HUES48 (cell line): Measurements from ENCODE around the gene SOS2.

ENCODE experiments used
- H3K27ac ChIP-seq: one replicate; pipeline ENCODE4 v1.7.0; 2013; ENCODE audit warnings: low read depth, low read length, inconsistent platforms
- H3K27me3 ChIP-seq: 2 replicates; pipeline ENCODE4 v1.6.1; 2013; ENCODE audit warnings: mild to moderate bottlenecking, low read length; ENCODE audit not compliant: control insufficient read depth, insufficient read depth
- H3K36me3 ChIP-seq: 2 replicates; pipeline ENCODE4 v1.6.1; 2013; ENCODE audit warnings: low read length; ENCODE audit not compliant: control insufficient read depth, insufficient read depth
- H3K4me1 ChIP-seq: 2 replicates; pipeline ENCODE4 v1.6.1; 2013; ENCODE audit warnings: mild to moderate bottlenecking, low read length; ENCODE audit not compliant: control insufficient read depth, insufficient read depth
- H3K4me3 ChIP-seq: 2 replicates; pipeline ENCODE4 v1.5.1; 2013; ENCODE audit warnings: mild to moderate bottlenecking, low read depth, low read length
- H3K9ac ChIP-seq: 2 replicates; pipeline ENCODE4 v1.6.1; 2013; ENCODE audit warnings: mild to moderate bottlenecking, low read depth, low read length, moderate library complexity
- H3K9me3 ChIP-seq: 2 replicates; pipeline ENCODE4 v1.6.1; 2013; ENCODE audit warnings: low read length; ENCODE audit not compliant: control insufficient read depth, insufficient read depth

The SOS2 gene

DNA sequence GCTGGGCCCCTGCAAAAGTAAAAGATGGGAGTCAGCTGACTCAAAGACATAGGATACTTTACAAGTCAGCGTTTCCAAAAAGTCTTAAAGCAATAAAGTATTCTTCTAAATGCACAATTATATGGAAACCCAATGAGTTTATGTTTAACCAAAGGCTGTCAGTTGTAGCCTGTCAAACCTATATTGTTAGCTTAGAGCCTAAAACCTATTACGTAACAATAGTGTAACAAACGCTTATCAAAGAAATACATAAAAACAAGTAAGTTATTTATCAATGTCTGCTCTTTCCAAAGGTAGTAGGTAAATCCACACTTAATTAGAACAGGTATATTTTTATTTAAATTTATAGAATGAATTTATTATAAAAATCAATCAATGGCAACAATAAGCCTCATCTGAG, 15.9 kb upstream of the SOS2 start:
- Histone ChIP-seq H3K9ac (no peak overlapping the region), H3K4me3 (no peak overlapping the region), H3K4me1 (no peaks in the 10 kb centered on the region), H3K9me3 (no peaks in the 10 kb centered on the region), H3K36me3 (peaks cover 34% of the 10 kb centered on the region), H3K27ac (no peak overlapping the region), H3K27me3 (no peaks in the 10 kb centered on the region)

DNA sequence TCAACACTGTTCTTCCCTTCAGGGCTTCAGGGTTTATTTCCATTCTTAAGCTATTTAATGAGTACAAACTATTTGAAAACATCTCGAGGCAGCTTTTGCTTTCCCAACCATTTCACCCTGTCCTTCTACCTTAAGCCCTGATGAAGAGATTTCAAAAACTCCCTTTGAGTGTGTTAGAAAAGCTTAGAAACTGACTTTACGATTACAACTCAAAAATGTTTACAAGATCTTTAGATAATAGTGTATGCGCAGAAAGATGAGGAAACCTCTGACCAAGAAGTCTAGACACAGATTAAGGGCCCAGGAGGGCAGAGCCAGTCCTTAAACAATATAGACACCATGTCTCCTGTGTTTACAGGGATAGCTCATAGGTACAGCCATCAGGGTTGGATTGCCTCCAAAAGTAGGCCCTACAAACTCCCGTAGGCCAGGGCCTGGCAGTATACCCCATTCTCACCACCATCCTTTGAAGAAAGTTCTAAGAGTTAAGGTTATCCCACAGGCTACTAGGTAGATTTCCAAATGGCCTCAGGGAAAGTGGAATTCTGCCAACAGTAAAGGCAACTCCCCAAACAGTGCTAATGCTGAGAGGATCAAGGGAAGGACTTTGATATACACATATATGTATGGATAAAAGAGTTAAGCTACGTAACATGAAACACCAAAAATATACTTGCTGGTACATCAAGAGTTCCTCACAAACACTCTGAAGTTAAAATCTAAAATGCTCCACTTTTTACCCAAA, 11.4 kb upstream of the SOS2 start:
- Histone ChIP-seq H3K27ac (no peak overlapping the region), H3K9me3 (no peaks in the 10 kb centered on the region)

DNA sequence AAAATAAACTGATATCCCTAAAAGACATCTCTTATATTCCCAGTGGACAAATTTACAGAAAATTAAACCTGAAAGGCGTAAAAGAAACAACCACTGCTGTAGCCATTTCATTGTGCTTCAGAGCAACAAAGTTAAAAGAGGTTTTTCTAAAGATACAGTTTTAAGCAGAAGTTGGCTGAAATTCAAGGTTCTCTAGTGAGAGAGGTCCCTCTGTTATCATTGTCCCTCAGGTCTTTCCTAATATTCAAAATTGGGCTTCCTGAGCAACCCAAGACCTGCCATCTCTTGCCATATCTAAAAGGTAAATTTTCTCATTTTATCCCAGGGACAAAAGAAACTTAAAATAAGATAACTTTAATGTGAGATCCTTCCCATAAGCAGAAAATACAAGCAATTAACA, 10.7 kb upstream of the SOS2 start:
- Histone ChIP-seq H3K27me3 (no peaks in the 10 kb centered on the region), H3K9ac (no peak overlapping the region), H3K4me3 (no peak overlapping the region), H3K4me1 (no peaks in the 10 kb centered on the region), H3K27ac (no peak overlapping the region), H3K9me3 (no peaks in the 10 kb centered on the region), H3K36me3 (peaks cover 20% of the 10 kb centered on the region)

More for the DNA sequence above, 11.4 kb upstream of the SOS2 start:
- Histone ChIP-seq H3K4me1 (no peaks in the 10 kb centered on the region), H3K27me3 (no peaks in the 10 kb centered on the region), H3K36me3 (peaks cover 24% of the 10 kb centered on the region), H3K9ac (no peak overlapping the region), H3K4me3 (no peak overlapping the region)

DNA sequence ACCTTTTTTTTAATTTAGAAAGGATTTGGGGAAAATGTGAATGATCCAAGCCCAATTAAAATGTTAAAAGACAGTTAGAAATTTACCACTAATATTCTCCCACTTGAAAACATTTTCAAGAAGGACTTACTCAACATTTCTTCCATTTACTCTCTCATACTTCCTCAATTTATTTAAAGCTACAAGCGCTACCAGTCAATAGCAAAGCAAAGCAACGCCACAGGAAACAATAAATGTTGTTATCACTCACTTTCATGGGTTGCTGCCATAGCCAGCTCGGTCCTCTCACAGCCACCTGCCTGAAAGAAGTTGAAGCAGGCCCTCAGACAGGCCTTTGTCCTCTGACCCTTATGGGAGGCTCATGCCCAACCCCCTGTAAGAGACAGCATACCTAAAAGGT, 6.0 kb upstream of the SOS2 start:
- Histone ChIP-seq H3K9me3 (no peaks in the 10 kb centered on the region), H3K27ac (no peak overlapping the region), H3K9ac (no peak overlapping the region), H3K4me3 (no peak overlapping the region), H3K27me3 (no peaks in the 10 kb centered on the region), H3K4me1 (no peaks in the 10 kb centered on the region), H3K36me3 (no peaks in the 10 kb centered on the region)

DNA sequence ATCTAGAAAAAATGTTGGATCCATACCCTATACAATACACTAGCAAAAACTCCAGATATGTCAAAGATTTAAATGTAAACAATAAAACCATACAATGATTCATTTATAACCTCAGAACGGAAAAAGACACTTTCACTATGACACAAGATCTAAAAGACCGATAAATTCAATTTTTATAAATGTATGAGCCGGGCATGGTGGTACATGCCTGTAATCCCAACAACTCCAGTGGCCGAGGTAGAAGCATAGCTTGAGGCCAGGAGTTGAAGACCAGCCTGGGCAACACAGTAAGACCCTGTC, 2.5 kb upstream of the SOS2 start:
- Histone ChIP-seq H3K9ac (no peak overlapping the region), H3K27me3 (no peaks in the 10 kb centered on the region), H3K36me3 (no peaks in the 10 kb centered on the region), H3K9me3 (no peaks in the 10 kb centered on the region), H3K27ac (no peak overlapping the region), H3K4me1 (peaks cover 9% of the 10 kb centered on the region; the same call in 1 of the 2 replicates), H3K4me3 (no peak overlapping the region)

DNA sequence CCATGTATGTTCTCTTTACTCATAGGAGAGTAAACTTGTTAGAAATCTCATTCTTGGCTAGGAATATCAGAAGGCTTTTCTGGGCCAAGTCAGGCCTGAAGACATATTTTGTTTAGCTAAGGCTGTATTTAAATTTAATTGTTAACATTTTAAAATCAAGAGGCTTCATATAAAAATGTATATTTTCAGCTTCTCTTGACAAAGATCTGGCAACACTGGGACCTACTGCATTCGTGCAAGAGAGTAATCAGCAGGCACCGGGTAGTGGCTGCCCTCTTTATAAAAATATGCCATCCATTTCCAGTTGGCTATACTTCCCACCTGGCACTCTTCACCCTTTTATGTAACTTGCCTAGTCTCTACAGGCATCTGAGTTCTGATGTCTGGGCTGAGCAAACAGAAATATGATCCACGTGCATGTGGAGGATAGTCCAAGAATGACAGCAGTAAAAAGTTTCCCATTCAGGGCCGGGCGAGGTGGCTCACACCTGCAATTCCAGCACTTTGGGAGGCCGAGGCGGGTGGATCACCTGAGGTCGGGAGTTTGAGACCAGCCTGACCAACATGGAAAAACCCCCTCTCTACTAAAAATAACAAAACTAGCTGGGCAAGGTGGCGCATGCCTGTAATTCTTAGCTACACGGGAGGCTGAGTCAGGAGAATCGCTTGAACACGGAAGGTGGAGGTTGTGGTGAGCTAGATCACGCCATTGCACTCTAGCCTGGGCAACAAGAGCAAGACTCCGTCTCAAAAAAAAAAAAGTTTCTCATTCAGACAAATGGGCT, 2.0 kb upstream of the SOS2 start:
- Histone ChIP-seq H3K9me3 (no peaks in the 10 kb centered on the region), H3K27me3 (no peaks in the 10 kb centered on the region), H3K4me1 (peaks cover 9% of the 10 kb centered on the region; the same call in 1 of the 2 replicates), H3K27ac (no peak overlapping the region), H3K36me3 (no peaks in the 10 kb centered on the region), H3K9ac (no peak overlapping the region), H3K4me3 (no peak overlapping the region)

DNA sequence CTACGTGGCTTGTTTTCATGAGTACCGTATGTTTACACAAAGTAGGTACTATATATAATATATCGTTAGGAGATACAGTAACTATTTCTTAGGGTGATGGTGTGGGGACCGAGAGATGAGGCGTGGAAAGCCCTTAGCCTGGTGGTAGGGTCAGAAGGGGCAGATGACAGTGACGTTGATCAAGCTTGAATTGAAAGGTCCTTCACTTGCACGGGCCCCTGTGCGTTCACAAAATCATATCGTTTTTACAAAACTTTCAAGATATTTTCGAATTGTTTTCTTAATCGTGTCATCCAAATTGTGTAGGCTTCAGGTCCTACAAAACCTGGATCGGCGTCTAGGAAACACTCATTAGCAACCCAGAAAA, 881 bp upstream of the SOS2 start:
- H3K9ac ChIP-seq = peak overlapping the region; percentile 70; the same call in 1 of the 2 replicates
- peaks cover 9% of the 10 kb centered on the region; the same call in 1 of the 2 replicates for H3K4me1 ChIP-seq
- no peaks in the 10 kb centered on the region for H3K36me3 ChIP-seq
- peak overlapping the region; percentile 79 for H3K4me3 ChIP-seq
- H3K9me3 ChIP-seq = no peaks in the 10 kb centered on the region
- H3K27me3 ChIP-seq = no peaks in the 10 kb centered on the region
- H3K27ac ChIP-seq = peak overlapping the region; percentile 89

DNA sequence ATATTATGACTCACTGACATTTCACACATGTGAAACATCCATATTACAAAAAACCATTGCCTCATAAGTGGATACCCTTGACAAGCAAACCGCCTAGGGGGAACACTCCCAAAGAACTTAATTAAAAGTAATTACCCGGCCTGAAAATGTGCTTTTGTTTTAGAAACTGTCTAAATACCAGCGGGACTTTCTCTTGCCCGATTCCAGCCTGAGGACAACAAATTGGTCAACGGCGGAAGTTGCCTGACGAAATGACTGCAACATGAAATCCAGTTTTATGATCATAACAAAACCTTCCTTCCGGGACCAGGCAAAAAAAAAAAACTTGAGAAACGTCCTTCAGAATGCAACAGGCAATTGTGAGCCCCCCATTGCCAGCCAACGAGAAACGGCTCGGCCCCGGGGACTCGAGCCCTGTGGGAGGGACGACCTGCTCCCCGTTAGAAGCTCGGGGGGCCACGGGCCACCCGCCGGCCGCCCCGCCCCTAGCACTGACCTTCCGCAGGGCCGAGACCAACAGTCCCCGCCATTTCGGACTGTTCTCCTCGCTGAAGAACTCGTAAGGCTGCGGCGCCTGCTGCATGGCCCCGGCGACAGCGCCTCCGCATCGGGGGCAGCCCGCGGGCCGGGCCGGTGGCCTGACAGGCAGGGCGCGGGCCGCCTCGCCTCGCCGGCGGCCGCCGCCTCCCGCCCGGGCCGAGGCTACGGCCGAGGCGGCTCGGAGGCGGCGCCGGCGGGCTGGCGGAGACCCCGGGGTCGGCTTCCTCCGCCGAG, 490 bp downstream of the SOS2 start:
- Histone ChIP-seq H3K9ac (peak overlapping the region; percentile 70), H3K4me3 (peak overlapping the region; percentile 79), H3K36me3 (no peaks in the 10 kb centered on the region), H3K27ac (peak overlapping the region; percentile 89), H3K9me3 (no peaks in the 10 kb centered on the region), H3K27me3 (no peaks in the 10 kb centered on the region), H3K4me1 (peaks cover 19% of the 10 kb centered on the region; the same call in 1 of the 2 replicates)

DNA sequence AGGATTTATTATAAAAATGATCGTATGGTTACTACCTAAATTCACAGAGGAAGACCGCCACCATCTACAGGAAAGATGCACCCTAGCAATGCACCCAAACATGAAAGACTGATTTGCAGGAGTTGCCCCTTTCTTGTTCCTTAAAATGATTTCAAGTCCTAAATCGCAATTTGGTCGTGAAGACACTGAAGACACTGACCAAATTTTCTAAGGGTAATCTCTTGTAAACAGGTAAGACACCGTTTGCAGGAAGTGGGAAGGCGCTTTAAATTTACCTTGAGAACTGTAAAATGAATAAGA, 1.0 kb downstream of the SOS2 start:
- Histone ChIP-seq H3K4me1 (peaks cover 24% of the 10 kb centered on the region), H3K27ac (no peak overlapping the region), H3K9me3 (no peaks in the 10 kb centered on the region), H3K36me3 (no peaks in the 10 kb centered on the region), H3K27me3 (no peaks in the 10 kb centered on the region), H3K4me3 (peak overlapping the region; percentile 79), H3K9ac (0 out of 2 replicates have a peak overlapping the region, but pooled peaks have one; percentile 70)

DNA sequence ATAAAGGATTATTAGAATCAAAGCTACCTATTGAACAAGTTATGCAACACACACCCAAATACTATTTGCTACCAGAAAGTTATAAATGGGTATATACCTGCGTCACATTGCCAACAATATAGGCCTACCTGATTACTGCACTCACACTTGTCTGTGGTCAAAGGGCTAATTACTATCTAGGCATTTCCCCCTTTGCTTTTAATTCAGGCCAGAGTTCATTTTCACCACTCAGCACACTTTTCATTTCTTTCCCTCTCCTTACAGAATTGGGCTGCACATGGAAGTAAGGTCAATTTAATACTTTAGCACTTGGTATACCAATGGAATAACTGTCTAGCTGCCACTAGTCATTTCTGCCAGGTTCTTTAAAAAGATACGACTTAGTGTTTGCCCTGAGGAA, 1.7 kb downstream of the SOS2 start:
- Histone ChIP-seq H3K27ac (no peak overlapping the region), H3K4me1 (peaks cover 25% of the 10 kb centered on the region)

DNA sequence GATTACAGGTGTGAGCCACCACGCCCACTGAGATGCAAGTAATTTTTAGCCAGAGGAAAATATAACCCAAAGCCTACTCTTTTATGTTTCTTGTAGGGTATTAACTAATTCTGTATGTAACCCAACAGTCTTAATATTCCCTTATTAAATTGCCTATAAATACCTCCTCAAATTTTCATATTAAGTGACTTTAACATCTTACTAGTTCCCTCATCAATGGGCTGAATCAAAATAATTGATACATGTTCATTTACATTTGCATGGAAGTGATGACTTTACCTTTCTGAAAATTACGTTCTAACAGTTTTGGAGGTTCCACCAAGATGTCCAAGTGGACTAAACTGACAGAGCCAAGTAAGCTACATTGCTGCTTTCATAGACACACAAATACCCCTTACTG, 3.1 kb downstream of the SOS2 start:
- Histone ChIP-seq H3K27ac (no peak overlapping the region), H3K9me3 (no peaks in the 10 kb centered on the region), H3K4me3 (no peak overlapping the region), H3K27me3 (no peaks in the 10 kb centered on the region), H3K9ac (no peak overlapping the region), H3K4me1 (peaks cover 25% of the 10 kb centered on the region), H3K36me3 (no peaks in the 10 kb centered on the region)

More for the DNA sequence above, 1.7 kb downstream of the SOS2 start:
- Histone ChIP-seq H3K27me3 (no peaks in the 10 kb centered on the region), H3K4me3 (peak overlapping the region; percentile 79), H3K36me3 (no peaks in the 10 kb centered on the region), H3K9me3 (no peaks in the 10 kb centered on the region), H3K9ac (no peak overlapping the region)
